ENCODE measurements around the gene NPLOC4.

GRCh38 chr17:81510785-81511553, 125.9 kb downstream of the NPLOC4 start:
- TF ChIP-seq, protein P1, sequence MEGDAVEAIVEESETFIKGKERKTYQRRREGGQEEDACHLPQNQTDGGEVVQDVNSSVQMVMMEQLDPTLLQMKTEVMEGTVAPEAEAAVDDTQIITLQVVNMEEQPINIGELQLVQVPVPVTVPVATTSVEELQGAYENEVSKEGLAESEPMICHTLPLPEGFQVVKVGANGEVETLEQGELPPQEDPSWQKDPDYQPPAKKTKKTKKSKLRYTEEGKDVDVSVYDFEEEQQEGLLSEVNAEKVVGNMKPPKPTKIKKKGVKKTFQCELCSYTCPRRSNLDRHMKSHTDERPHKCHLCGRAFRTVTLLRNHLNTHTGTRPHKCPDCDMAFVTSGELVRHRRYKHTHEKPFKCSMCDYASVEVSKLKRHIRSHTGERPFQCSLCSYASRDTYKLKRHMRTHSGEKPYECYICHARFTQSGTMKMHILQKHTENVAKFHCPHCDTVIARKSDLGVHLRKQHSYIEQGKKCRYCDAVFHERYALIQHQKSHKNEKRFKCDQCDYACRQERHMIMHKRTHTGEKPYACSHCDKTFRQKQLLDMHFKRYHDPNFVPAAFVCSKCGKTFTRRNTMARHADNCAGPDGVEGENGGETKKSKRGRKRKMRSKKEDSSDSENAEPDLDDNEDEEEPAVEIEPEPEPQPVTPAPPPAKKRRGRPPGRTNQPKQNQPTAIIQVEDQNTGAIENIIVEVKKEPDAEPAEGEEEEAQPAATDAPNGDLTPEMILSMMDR (IDR thresholded peaks at IDR 0.05; ENCODE audit: borderline replicate concordance, extremely low read depth, low read length, poor library complexity, severe bottlenecking) = no peak
- no peak for TF ChIP-seq EZH2 (IDR thresholded peaks at IDR 0.05; ENCODE audit: borderline replicate concordance, low read depth, low read length, severe bottlenecking)

Data from DND-41 (cell line).